LNCAP (cell line): ENCODE data around the gene KCTD6.

Experiments used
- CTCF ChIP-seq: fragments of 450-650 bp; IDR thresholded peaks from 2 replicates; pipeline ENCODE4 v1.5.1; 2017; ENCODE audit warnings: mild to moderate bottlenecking

The KCTD6 gene

GRCh38 chr3:58466899-58467563 lies 24.9 kb upstream of the KCTD6 start:
- no peak for TF ChIP-seq CTCF

GRCh38 chr3:58469096-58469495 lies 22.8 kb upstream of the KCTD6 start:
- no peak for TF ChIP-seq CTCF

GRCh38 chr3:58470363-58471024 lies 21.4 kb upstream of the KCTD6 start:
- TF ChIP-seq CTCF: no peak

GRCh38 chr3:58471025-58471887 lies 20.6 kb upstream of the KCTD6 start:
- TF ChIP-seq CTCF: no peak

GRCh38 chr3:58473275-58473674 lies 18.6 kb upstream of the KCTD6 start:
- no peak for TF ChIP-seq CTCF

GRCh38 chr3:58474348-58474911 lies 17.5 kb upstream of the KCTD6 start:
- TF ChIP-seq CTCF: no peak

- TF ChIP-seq CTCF: no peak
Measured at GRCh38 chr3:58474967-58475578, 16.8 kb upstream of the KCTD6 start.
